Ramos (cell line): ENCODE results near the gene PCDHA7.
"Not testable (repeated sequence)": the region's sequence is repeated elsewhere in the genome, so short reads cannot be mapped to it uniquely, and the experiment has no call there.

Experiments
- in situ Hi-C: fragments of 300-500 bp; cut with MboI; formaldehyde crosslinking; loops from one replicate; pipeline ENCODE4 v1.14.3; 2022; ENCODE audit warnings: low sequenced_read_pairs; ENCODE audit not compliant: unreplicated experiment

PCDHA7 gene

GRCh38 chr5:140821375-140822280 is 12.4 kb upstream of the PCDHA7 start, which contains the start of gene PCDHA5:
Gene PCDHA5, plus strand, starts transcription at chr5:140821613.
- in situ Hi-C loops: no loop called here

- in situ Hi-C loops: no loop called here
Observed at GRCh38 chr5:140822281-140822629, 11.8 kb upstream of the PCDHA7 start.

DNA sequence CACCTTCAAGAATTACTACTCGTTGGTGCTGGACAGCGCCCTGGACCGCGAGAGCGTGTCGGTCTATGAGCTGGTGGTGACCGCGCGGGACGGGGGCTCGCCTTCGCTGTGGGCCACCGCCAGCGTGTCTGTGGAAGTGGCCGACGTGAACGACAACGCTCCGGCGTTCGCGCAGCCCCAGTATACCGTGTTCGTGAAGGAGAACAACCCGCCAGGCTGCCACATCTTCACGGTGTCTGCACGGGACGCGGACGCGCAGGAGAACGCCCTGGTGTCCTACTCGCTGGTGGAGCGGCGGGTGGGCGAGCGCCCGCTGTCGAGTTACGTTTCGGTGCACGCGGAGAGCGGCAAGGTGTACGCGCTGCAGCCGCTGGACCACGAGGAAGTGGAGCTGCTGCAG is 11.1 kb upstream of the PCDHA7 start:
- in situ Hi-C loops: not testable (repeated sequence)

DNA sequence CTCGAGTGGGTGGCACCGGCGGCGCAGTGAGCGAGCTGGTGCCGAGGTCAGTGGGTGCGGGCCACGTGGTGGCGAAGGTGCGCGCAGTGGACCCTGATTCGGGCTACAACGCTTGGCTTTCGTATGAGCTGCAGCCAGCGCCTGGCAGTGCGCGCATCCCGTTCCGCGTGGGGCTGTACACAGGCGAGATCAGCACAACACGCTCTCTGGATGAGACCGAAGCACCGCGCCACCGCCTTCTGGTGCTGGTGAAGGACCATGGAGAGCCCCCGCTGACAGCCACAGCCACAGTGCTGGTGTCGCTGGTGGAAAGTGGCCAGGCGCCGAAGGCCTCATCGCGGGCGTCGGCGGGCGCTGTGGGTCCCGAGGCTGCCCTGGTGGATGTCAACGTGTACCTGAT is 10.6 kb upstream of the PCDHA7 start:
- in situ Hi-C loops: no loop called here

DNA sequence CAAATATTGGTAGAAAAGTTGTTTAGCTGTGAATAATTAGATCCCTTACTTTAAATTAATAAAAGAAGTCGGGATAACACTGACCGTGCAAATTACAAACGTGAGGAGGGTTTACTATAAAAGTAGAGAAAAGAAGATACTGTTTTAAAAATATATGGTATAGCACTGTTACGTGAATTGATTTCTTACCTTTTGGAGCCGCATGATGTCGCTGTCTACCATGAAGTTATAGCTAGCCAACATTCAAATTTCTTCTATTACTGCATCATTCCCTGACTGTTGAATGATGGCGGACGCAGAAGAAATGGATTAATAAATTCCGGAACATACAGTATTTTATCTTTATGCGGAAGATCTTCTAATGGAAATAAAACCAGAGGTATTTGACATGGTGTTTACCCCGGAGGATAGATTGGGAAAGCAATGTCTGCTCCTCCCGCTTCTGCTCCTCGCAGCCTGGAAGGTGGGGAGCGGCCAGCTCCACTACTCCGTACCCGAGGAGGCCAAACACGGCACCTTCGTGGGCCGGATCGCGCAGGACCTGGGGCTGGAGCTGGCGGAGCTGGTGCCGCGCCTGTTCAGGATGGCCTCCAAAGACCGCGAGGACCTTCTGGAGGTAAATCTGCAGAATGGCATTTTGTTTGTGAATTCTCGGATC is 6.2 kb upstream of the PCDHA7 start, which contains the start of gene PCDHA6:
Gene PCDHA6 (plus strand): TSS at position 257 of the 658 bp plus-strand sequence. CDS start 132 bp downstream, at position 389.
- in situ Hi-C loops: no loop called here

GRCh38 chr5:140828362-140828737 is 5.7 kb upstream of the PCDHA7 start:
- in situ Hi-C loops: no loop called here

DNA sequence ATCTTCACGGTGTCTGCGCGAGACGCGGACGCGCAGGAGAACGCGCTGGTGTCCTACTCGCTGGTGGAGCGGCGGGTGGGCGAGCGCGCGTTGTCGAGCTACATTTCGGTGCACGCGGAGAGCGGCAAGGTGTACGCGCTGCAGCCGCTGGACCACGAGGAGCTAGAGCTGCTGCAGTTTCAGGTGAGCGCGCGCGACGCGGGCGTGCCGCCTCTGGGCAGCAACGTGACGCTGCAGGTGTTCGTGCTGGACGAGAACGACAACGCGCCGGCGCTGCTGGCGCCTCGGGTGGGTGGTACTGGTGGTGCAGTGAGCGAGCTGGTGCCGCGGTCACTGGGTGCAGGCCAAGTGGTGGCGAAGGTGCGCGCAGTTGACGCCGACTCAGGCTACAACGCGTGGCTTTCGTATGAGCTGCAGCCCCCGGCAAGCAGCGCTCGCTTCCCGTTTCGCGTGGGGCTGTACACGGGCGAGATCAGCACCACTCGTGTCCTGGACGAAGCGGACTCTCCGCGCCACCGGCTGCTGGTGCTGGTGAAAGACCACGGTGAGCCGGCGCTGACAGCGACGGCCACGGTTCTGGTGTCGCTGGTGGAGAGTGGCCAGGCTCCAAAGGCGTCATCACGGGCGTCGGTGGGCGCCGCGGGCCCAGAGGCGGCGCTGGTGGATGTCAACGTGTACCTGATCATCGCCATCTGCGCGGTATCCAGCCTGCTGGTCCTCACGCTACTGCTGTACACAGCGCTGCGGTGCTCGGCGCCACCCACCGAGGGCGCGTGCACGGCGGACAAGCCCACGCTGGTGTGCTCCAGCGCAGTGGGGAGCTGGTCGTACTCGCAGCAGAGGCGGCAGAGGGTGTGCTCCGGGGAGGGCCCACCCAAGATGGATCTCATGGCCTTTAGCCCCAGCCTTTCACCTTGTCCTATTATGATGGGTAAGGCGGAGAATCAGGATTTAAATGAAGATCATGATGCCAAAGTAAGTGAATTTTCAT is 4.3 kb upstream of the PCDHA7 start:
- in situ Hi-C loops: not testable (repeated sequence)

DNA sequence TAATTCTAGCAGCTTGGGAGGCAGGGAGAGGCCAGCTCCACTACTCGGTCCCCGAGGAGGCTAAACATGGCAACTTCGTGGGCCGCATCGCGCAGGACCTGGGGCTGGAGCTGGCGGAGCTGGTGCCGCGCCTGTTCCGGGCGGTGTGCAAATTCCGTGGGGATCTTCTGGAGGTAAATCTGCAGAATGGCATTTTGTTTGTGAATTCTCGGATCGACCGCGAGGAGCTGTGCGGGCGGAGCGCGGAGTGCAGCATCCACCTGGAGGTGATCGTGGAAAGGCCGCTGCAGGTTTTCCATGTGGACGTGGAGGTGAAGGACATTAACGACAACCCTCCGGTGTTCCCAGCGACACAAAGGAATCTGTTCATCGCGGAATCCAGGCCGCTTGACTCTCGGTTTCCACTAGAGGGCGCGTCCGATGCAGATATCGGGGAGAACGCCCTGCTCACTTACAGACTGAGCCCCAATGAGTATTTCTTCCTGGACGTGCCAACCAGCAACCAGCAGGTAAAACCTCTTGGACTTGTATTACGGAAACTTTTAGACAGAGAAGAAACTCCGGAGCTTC is 455 bp downstream of the PCDHA7 start:
- in situ Hi-C loops: not testable (repeated sequence)

DNA sequence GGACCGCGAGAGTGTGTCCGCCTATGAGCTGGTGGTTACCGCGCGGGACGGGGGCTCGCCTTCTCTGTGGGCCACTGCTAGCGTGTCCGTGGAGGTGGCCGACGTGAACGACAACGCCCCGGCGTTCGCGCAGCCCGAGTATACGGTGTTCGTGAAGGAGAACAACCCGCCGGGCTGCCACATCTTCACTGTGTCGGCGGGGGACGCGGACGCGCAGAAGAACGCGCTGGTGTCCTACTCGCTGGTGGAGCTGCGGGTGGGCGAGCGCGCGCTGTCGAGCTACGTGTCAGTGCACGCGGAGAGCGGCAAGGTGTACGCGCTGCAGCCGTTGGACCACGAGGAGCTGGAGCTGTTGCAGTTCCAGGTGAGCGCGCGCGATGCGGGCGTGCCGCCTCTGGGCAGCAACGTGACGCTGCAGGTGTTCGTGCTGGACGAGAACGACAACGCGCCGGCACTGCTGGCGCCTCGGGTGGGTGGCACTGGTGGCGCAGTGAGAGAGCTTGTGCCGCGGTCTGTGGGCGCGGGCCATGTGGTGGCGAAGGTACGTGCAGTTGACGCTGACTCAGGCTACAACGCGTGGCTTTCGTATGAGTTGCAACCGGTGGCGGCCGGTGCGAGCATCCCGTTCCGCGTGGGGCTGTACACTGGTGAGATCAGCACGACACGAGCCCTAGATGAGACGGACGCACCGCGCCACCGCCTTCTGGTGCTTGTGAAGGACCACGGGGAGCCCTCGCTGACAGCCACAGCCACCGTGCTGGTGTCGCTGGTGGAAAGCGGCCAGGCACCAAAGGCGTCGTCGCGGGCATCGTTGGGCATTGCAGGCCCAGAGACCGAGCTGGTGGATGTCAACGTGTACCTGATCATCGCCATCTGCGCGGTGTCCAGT is 1.8 kb downstream of the PCDHA7 start:
- in situ Hi-C loops: no loop called here

- in situ Hi-C loops: no loop called here
Observed at GRCh38 chr5:140840978-140841962, 7.2 kb downstream of the PCDHA7 start, which contains the start of gene PCDHA8. Gene PCDHA8, plus strand, starts transcription at chr5:140841187. Its CDS starts 135 bp downstream, at chr5:140841322.

DNA sequence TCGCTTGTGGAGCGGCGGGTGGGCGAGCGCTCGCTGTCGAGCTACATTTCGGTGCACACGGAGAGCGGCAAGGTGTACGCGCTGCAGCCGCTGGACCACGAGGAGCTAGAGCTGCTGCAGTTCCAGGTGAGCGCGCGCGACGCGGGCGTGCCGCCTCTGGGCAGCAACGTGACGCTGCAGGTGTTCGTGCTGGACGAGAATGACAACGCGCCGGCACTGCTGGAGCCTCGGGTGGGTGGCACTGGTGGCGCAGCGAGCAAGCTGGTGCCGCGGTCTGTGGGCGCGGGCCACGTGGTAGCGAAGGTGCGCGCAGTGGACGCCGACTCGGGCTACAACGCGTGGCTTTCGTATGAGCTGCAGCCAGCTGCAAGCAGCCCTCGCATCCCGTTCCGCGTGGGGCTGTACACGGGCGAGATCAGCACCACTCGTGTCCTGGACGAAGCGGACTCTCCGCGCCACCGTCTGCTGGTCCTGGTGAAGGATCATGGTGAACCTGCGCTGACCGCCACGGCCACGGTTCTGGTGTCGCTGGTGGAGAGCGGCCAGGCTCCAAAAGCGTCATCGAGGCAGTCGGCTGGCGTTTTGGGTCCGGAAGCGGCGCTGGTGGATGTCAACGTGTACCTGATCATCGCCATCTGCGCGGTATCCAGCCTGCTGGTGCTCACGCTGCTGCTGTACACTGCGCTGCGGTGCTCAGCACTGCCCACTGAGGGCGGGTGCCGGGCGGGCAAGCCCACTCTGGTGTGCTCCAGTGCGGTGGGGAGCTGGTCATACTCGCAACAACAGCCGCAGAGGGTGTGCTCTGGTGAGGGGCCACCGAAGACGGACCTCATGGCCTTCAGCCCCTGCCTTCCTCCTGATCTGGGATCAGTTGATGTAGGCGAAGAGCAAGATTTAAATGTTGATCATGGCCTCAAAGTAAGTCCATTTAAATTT is 9.0 kb downstream of the PCDHA7 start:
- in situ Hi-C loops: no loop called here

DNA sequence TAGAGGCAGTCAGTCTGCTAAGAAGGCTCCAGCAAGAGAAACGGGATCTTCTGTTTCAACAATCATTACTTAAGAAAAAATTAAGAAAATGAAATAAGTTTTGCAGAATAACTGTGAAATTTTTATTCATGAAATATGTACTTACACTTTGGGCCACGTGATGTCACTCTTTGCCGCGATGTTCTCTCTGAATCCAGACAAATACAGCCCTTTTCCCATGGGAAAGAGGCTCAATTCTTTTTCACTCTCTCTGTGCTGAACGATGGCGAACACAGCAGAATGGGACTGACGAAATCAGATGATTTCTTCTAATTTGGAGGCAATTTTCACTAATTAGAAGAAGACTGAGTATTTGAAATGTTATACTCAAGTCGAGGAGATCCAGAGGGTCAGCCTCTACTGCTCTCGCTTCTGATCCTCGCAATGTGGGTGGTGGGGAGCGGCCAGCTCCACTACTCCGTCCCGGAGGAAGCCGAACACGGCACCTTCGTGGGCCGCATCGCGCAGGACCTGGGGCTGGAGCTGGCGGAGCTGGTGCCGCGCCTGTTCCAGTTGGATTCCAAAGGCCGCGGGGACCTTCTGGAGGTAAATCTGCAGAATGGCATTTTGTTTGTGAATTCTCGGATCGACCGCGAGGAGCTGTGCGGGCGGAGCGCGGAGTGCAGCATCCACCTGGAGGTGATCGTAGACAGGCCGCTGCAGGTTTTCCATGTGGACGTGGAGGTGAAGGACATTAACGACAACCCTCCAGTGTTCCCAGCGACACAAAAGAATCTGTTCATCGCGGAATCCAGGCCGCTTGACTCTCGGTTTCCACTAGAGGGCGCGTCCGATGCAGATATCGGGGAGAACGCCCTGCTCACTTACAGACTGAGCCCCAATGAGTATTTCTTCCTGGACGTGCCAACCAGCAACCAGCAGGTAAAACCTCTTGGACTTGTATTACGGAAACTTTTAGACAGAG is 14.4 kb downstream of the PCDHA7 start, which contains the start of gene PCDHA9:
Gene PCDHA9 (plus strand): TSS at position 244 of the 964 bp plus-strand sequence. CDS start 114 bp downstream, at position 358.
- in situ Hi-C loops: not testable (repeated sequence)

DNA sequence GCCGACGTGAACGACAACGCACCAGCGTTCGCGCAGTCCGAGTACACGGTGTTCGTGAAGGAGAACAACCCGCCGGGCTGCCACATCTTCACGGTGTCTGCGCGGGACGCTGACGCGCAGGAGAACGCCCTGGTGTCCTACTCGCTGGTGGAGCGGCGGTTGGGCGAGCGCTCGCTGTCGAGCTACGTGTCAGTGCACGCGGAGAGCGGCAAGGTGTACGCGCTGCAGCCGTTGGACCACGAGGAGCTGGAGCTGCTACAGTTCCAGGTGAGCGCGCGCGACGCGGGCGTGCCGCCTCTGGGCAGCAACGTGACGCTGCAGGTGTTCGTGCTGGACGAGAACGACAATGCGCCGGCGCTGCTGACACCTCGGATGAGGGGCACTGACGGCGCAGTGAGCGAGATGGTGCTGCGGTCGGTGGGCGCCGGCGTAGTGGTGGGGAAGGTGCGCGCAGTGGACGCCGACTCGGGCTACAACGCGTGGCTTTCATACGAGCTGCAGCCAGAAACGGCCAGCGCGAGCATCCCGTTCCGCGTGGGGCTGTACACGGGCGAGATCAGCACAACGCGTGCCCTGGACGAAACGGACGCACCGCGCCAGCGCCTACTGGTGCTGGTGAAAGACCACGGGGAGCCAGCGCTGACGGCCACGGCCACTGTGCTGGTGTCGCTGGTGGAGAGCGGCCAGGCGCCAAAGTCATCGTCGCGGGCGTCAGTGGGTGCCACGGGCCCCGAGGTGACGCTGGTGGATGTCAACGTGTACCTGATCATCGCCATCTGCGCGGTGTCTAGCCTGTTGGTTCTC is 16.0 kb downstream of the PCDHA7 start:
- in situ Hi-C loops: loop anchor here (10.0 kb wide), 1 partner anchor 195 kb away; no protein-coding TSS in a partner anchor
